GM23338 (cell line): ENCODE measurements around the gene MRPS5. TPM values are rescaled to one million over a fixed set of nuclear protein-coding genes. Genes with fewer than 3 reads are reported as not detected.

Source experiments
- ATAC-seq: fragments of 200-7000 bp; cut with Tn5 transposase; 3 replicates; pipeline ENCODE4 v1.9.1; 2020
- DNase-seq: peaks from one replicate; pipeline ENCODE4 v3.0.0-alpha.2; 2015; ENCODE audit warnings: low spot score
- H2AFZ ChIP-seq: fragments of 200-600 bp; sonication (generic); 2 replicates; pipeline ENCODE4 v1.8.0; 2016; ENCODE audit warnings: antibody characterized with exemption, mild to moderate bottlenecking, moderate library complexity
- H3F3A ChIP-seq: fragments of 200-600 bp; sonication (generic); replicated peaks from 2 replicates; pipeline ENCODE4 v1.8.0; 2017; ENCODE audit warnings: antibody characterized with exemption, mixed run types, low read depth
- H3K27ac ChIP-seq: fragments of 200-600 bp; sonication (generic); 2 replicates; pipeline ENCODE4 v1.6.1; 2016; ENCODE audit warnings: low read depth
- H3K27me3 ChIP-seq: fragments of 200-600 bp; sonication (generic); 2 replicates; pipeline ENCODE4 v1.8.0; 2016; ENCODE audit warnings: mild to moderate bottlenecking, mixed run types, moderate library complexity; ENCODE audit not compliant: insufficient read depth
- H3K36me3 ChIP-seq: fragments of 200-600 bp; sonication (generic); 2 replicates; pipeline ENCODE4 v1.8.0; 2016; ENCODE audit warnings: mild to moderate bottlenecking; ENCODE audit not compliant: insufficient read depth
- H3K4me1 ChIP-seq: fragments of 200-600 bp; sonication (generic); 2 replicates; pipeline ENCODE4 v1.8.0; 2016; ENCODE audit warnings: mild to moderate bottlenecking, moderate library complexity; ENCODE audit not compliant: insufficient read depth
- H3K4me2 ChIP-seq: fragments of 200-600 bp; sonication (generic); 2 replicates; pipeline ENCODE4 v1.7.1; 2017; ENCODE audit warnings: mixed run types
- H3K4me3 ChIP-seq: fragments of 200-600 bp; sonication (generic); 2 replicates; pipeline ENCODE4 v1.6.1; 2016; ENCODE audit warnings: mixed run types
- H3K79me2 ChIP-seq: fragments of 200-600 bp; sonication (generic); replicated peaks from 2 replicates; pipeline ENCODE4 v1.8.0; 2017; ENCODE audit warnings: mild to moderate bottlenecking; ENCODE audit not compliant: insufficient read depth
- H3K9me2 ChIP-seq: fragments of 200-600 bp; sonication (generic); 2 replicates; pipeline ENCODE4 v1.8.0; 2017; ENCODE audit not compliant: insufficient read depth
- H4K20me1 ChIP-seq: fragments of 200-600 bp; sonication (generic); replicated peaks from 2 replicates; pipeline ENCODE4 v1.8.0; 2017; ENCODE audit warnings: mild to moderate bottlenecking; ENCODE audit not compliant: insufficient read depth
- H3K27ac Mint-ChIP-seq: 2 replicates; pipeline ENCODE4 v1.8.0; 2020; ENCODE audit warnings: inconsistent platforms, mild to moderate bottlenecking, moderate library complexity, mixed read lengths
- H3K27me3 Mint-ChIP-seq: 3 replicates; pipeline ENCODE4 v1.8.0; 2022; ENCODE audit warnings: low read depth, mild to moderate bottlenecking, moderate library complexity, mixed read lengths, inconsistent platforms; ENCODE audit not compliant: insufficient read depth, poor library complexity
- H3K36me3 Mint-ChIP-seq: 3 replicates; pipeline ENCODE4 v1.8.0; 2021; ENCODE audit warnings: low read depth, mild to moderate bottlenecking, inconsistent platforms, moderate library complexity, mixed read lengths
- H3K4me1 Mint-ChIP-seq: 3 replicates; pipeline ENCODE4 v1.8.0; 2020; ENCODE audit warnings: mild to moderate bottlenecking, inconsistent platforms, mixed read lengths
- H3K4me3 Mint-ChIP-seq: 3 replicates; pipeline ENCODE4 v1.8.0; 2021; ENCODE audit warnings: moderate library complexity, mild to moderate bottlenecking, inconsistent platforms, mixed read lengths
- H3K9me3 Mint-ChIP-seq: 3 replicates; pipeline ENCODE4 v1.8.0; 2020; ENCODE audit warnings: moderate library complexity, mild to moderate bottlenecking, inconsistent platforms, mixed read lengths
- CREB1 ChIP-seq: fragments of 250-450 bp; sonication (Bioruptor Pico); IDR thresholded peaks from 2 replicates; pipeline ENCODE4 v1.5.0; 2020; ENCODE audit warnings: low read depth, mild to moderate bottlenecking, moderate library complexity
- CTCF ChIP-seq, 2 experiments: fragments of 200-600 bp in 1 of 2; sonication (generic) in 1 of 2; conservative IDR thresholded peaks; 2 replicates each; pipeline versions ENCODE4 v1.5.1 to v1.6.1; 2016 to 2017; ENCODE audit warnings: antibody characterized with exemption in 2 of 2, low read depth in 2 of 2, mild to moderate bottlenecking in 2 of 2, moderate library complexity in 1 of 2
- ETS1 ChIP-seq: IDR thresholded peaks from 2 replicates; pipeline ENCODE4 v1.6.1; 2016; ENCODE audit warnings: antibody characterized with exemption
- EZH2 ChIP-seq: fragments of 200-600 bp; sonication (generic); IDR thresholded peaks from one replicate; pipeline ENCODE4 v1.8.0; 2017; ENCODE audit warnings: antibody characterized with exemption, mild to moderate bottlenecking, low read depth; ENCODE audit not compliant: unreplicated experiment
- EZH2phosphoT487 ChIP-seq: fragments of 200-600 bp; sonication (generic); IDR thresholded peaks from one replicate; pipeline ENCODE4 v1.8.1; 2018; ENCODE audit warnings: antibody characterized with exemption; ENCODE audit not compliant: unreplicated experiment
- JUNB ChIP-seq: IDR thresholded peaks from one replicate; pipeline ENCODE4 v1.6.1; 2016; ENCODE audit warnings: antibody characterized with exemption; ENCODE audit not compliant: unreplicated experiment
- NANOG ChIP-seq: IDR thresholded peaks from 2 replicates; pipeline ENCODE4 v1.6.1; 2016; ENCODE audit warnings: antibody characterized with exemption, borderline replicate concordance
- POLR2AphosphoS5 ChIP-seq: IDR thresholded peaks from 2 replicates; pipeline ENCODE4 v1.6.1; 2016; ENCODE audit warnings: antibody characterized with exemption, low read depth
- REST ChIP-seq: IDR thresholded peaks from one replicate; pipeline ENCODE4 v1.6.1; 2018; ENCODE audit warnings: antibody characterized with exemption; ENCODE audit not compliant: unreplicated experiment
- STAT1 ChIP-seq: IDR thresholded peaks from one replicate; pipeline ENCODE4 v1.6.1; 2016; ENCODE audit warnings: antibody characterized with exemption; ENCODE audit not compliant: unreplicated experiment
- ZNF114 ChIP-seq: fragments of 250-450 bp; sonication (Bioruptor Pico); IDR thresholded peaks from 2 replicates; pipeline ENCODE4 v1.5.0; 2020; ENCODE audit warnings: mild to moderate bottlenecking, moderate library complexity
- ZNF331 ChIP-seq: fragments of 250-450 bp; sonication (Bioruptor Pico); IDR thresholded peaks from 2 replicates; pipeline ENCODE4 v1.5.0; 2020; ENCODE audit warnings: low read depth, mild to moderate bottlenecking, moderate library complexity
- ZNF462 ChIP-seq: fragments of 250-450 bp; sonication (Bioruptor Pico); IDR thresholded peaks from 2 replicates; pipeline ENCODE4 v1.5.0; 2020; ENCODE audit warnings: mild to moderate bottlenecking, moderate library complexity
- polyA plus RNA-seq: library from polyadenylated mRNA; unstranded; fragments of >200 nt; fragmentation: Nextera tagmentation; extraction: Ambion mirVana; gene quantifications from 2 replicates; pipeline ENCODE4 v1.2.1, GENCODE V29; 2016
- total RNA-seq: library from RNA; depleted of rRNA; stranded (reverse); fragments of >200 nt; shearing (Covaris generic); gene quantifications from 2 replicates; pipeline ENCODE4 v1.2.3, GENCODE V29; 2014

MRPS5 gene
- total and polyA plus RNA-seq, 2 experiments from 2014 or later, result 51.9 to 79.0 TPM

- TF ChIP-seq JUNB (no peak), EZH2 (no peak), NANOG (no peak), EZH2phosphoT487 (no peak), ZNF114 (CRISPR knock-in tag) (no peak), CTCF (conservative IDR thresholded peaks at IDR 0.05; ENCODE audit: low read depth in 2 of 2) (no peak), ETS1 (no peak), STAT1 (no peak), ZNF462 (CRISPR knock-in tag) (no peak), CREB1 (CRISPR knock-in tag) (no peak), ZNF331 (CRISPR knock-in tag) (no peak), REST (no peak), POLR2AphosphoS5 (no peak)
- H3K27me3 ChIP-seq, result no peaks in the 10 kb centered on the region; the same call in 1 of the 2 replicates
- H3F3A ChIP-seq, result no peaks in the 10 kb centered on the region
- peaks cover 16% of the 10 kb centered on the region for H3K27me3 Mint-ChIP-seq
- H3K9me2 ChIP-seq, result no peaks in the 10 kb centered on the region
- H3K4me2 ChIP-seq, result no peak overlapping the region
- H3K4me3 ChIP-seq, result no peak overlapping the region
- H3K27ac ChIP-seq, result no peak overlapping the region
- no peak overlapping the region for H3K27ac Mint-ChIP-seq
- H3K4me1 ChIP-seq, result no peaks in the 10 kb centered on the region
- H3K79me2 ChIP-seq, result no peaks in the 10 kb centered on the region
- DNase-seq, result no peak
- H3K9me3 Mint-ChIP-seq, result peaks cover 11% of the 10 kb centered on the region
- H3K4me3 Mint-ChIP-seq, result no peak overlapping the region
- peaks cover 11% of the 10 kb centered on the region; the same call in 1 of the 3 replicates for H3K36me3 Mint-ChIP-seq
- no peak overlapping the region for H2AFZ ChIP-seq
- H3K36me3 ChIP-seq, result no peaks in the 10 kb centered on the region
- no peaks in the 10 kb centered on the region for H4K20me1 ChIP-seq
- H3K4me1 Mint-ChIP-seq, result peaks cover 7% of the 10 kb centered on the region
- no peak for ATAC-seq
Observed at GRCh38 chr2:95036596-95037383, 84.8 kb downstream of the MRPS5 start.
